Colon (tissue), 2 donors: ENCODE measurements around the gene FOXF1.

ENCODE experiments used
- FAIRE-seq: peaks from 2 replicates; lab custom pipeline; 2012; peaks lifted over from hg19 to GRCh38; lab: Jason Lieb, UNC
- donor health status: control.
- donor health status: control.

FOXF1 gene

GRCh38 chr16:86505185-86505898 is 5.0 kb upstream of the FOXF1 start:
- FAIRE-seq = no peak

GRCh38 chr16:86505899-86506864 is 4.1 kb upstream of the FOXF1 start:
- FAIRE-seq = no peak

- FAIRE-seq = no peak
Observed at GRCh38 chr16:86507173-86508027, 2.9 kb upstream of the FOXF1 start.

GRCh38 chr16:86508028-86508946 is 2.0 kb upstream of the FOXF1 start:
- FAIRE-seq = no peak

- no peak for FAIRE-seq
Observed at GRCh38 chr16:86508947-86509758, 1.2 kb upstream of the FOXF1 start.

GRCh38 chr16:86509759-86510464 is 415 bp upstream of the FOXF1 start:
- FAIRE-seq = no peak

- FAIRE-seq = no peak
Observed at GRCh38 chr16:86511317-86512161, 1.2 kb downstream of the FOXF1 start.

- no peak for FAIRE-seq
Observed at GRCh38 chr16:86512301-86512859, 2.1 kb downstream of the FOXF1 start.

- no peak for FAIRE-seq
Observed at GRCh38 chr16:86512860-86513470, 2.6 kb downstream of the FOXF1 start.

GRCh38 chr16:86513471-86514277 is 3.3 kb downstream of the FOXF1 start:
- FAIRE-seq = no peak

GRCh38 chr16:86514481-86515376 is 4.4 kb downstream of the FOXF1 start:
- no peak for FAIRE-seq

- no peak for FAIRE-seq
Observed at GRCh38 chr16:86515413-86515776, 5.1 kb downstream of the FOXF1 start.

GRCh38 chr16:86515777-86516622 is 5.7 kb downstream of the FOXF1 start:
- FAIRE-seq = no peak

- FAIRE-seq = no peak
Observed at GRCh38 chr16:86516623-86517003, 6.3 kb downstream of the FOXF1 start.

- no peak for FAIRE-seq
Observed at GRCh38 chr16:86517033-86517432, 6.7 kb downstream of the FOXF1 start.
